NCI-H1092 treated with DMSO at 0.1 percent for 48 hours (cell line): ENCODE data around the gene CRIP1.

ENCODE experiments used
- DNase-seq: peaks from one replicate; lab custom pipeline; 2025; lab: John Stamatoyannopoulos, UW

CRIP1 gene

DNA sequence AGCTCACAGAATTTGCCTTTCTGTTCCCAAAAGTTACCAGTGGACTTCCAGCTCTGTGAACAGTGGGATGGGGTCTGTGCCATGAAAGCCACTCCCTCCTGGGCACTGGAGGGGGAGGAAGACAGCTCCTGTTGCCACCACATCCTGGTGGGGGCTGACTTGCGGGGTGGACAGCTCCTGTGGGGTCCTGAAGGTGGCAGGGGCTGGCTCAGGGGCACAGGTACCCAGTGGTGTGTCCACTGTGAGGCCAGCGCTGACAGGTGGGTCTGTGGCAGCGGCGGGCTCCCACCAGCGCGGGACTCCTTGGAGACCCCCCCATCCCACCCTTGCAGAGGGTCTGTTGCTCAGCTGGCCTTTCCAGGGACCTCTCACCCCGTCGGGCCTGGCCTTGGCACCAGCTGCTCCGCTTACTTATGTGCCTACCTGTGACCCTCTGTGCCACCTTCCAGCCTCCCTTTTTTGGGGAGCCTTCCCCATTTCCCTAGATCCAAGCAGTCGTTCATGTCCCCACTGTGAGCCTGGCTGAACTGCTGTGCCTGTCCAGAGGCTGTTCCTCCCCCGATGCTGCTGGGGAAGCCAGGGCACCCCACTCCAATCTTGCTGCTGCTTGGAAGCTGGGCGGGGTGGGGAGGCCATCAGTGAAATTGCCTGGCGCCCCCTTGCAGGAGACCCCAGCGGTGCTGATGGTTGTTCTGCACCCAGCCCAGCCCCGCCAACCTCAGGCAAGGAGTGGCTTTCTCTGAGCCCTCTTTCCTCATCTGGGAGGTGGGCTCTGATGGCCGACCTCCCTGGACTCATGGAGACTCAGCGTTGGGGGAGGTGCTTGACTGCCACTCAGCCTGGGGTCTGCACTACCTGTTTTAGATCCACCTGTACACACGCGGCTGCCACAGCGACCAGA is 6.5 kb downstream of the CRIP1 start:
- DNase-seq: no peak

DNA sequence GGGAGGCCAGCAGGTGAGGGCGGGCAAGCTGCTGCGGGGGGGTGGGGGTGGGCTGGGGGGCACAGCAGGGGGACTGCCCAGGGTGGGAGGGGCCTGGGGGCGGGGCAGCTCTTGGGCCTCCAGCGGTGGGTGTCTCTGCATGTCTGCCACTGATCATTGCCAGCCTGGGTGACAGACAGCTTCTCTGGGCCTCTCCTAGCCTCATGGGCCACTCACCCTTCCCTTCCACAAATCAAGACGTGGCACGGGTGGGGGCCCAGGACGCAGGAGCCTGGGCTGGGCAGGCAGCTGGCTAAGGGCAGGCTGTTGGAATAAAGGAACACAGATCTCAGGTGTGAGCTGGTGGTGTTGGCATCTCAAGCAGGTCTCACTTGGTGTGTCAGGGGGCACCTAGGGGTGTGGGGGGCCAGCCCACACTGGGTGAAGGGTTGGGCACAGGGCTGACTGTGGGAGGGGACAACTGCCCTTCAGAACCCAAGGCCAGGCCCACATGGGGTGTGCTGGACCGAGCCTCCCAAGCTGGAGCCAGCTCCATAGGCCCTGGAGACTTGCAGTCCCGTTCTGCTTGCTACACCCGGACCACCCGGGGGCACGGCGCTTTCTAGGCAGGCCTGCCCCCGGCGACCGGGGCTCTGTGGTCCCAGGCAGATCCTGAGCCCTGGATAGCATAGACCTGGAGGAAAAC is 7.4 kb downstream of the CRIP1 start:
- no peak for DNase-seq

DNA sequence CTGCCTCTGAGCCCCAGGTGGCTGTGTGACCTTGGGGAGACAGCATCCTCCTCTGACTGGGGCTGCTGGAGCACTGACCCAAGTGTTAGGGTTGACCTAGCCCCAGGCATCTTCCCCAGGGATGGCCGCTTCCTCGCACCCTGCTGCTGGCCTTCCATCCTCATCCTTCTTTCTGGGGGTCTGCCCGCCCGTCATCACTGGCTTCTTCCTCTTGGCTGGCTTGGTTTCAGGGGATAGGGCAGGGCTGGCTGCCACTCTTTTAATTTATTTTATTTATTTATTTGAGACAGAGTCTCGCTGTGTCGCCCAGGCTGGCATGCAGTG is 7.9 kb downstream of the CRIP1 start:
- no peak for DNase-seq

DNA sequence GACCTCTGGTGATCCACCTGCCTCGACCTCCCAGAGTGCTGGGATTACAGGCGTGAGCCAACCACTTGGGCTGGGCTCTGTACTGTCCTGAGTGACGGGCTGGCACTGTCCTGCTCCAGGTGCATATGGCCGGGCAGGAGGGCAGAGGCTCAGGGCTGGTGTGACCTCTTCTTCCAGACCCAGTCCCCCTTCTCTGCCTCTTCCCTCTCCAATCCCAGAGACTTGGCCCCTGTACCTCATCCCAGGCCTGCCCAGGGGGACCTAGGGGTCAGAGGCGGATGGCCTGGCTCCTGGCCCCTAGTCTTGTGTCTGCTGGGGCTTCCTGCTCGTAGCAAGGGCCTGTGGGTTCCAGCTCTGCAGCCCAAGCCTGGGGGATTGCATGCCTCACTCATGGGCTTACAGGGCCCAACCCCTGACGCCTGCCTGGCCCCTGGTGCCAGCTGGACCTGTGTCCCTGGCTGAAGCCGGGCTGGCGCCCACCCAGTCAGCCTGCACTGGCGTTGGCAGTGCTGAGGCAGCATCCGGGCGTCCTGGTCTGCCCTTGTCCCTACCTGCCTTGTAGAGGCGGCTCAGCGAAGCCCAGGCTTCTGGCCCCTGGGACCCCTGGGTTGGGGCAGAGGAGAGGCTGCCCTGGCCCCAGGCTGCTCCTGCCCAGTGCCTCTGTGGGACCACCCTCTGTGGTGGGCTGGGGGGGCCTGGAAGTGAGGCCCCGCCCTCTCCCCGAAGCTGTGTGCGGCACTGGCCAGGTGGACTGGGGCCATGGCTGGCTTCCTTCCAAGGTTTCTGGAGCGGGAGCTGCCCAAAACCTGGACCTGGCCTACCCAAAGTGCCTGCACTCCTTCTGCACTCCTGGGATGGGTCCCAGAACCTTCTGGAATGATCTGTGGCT is 8.7 kb downstream of the CRIP1 start:
- no peak for DNase-seq

DNA sequence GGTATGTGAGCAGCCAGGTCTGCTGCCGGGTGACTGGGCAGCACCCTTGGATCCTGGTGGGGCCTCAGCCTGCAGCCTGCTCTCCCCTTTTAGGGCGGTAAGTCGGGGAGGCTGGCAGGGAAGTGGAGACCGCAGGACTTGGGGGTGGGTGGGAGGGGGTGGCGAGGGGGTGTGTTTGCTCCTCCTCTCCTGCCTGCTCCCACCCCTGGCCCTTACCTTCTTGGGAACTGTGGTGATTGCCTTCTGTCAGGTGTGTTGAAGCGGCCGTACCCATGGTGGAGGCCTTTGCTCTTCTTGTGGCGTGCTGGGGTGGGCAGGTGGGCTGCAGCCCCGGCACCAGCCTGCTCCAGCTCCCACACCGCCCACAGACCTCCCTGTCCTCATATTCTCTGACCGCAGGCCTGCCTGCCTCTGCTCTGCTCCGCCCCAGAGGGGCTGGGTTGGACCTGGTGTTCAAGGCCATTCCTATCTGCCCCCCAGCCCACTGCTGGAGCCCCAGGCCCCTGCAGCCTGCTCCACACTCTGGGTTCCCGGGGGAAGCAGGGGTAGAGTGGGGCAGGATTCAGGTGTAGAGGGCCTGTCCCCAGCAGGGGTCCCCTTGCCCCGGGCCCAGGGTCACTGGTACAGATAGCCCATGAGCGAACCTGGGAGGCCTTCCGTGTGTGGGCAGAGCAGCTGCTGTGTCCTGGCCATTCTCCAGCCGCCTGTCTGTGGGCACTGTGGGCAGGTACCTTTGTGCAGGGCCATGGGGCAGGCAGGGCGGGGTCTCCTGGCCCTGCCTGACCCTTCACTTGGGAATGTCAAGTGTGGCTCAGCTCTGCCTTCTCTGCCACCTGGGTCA is 9.5 kb downstream of the CRIP1 start:
- no peak for DNase-seq

DNA sequence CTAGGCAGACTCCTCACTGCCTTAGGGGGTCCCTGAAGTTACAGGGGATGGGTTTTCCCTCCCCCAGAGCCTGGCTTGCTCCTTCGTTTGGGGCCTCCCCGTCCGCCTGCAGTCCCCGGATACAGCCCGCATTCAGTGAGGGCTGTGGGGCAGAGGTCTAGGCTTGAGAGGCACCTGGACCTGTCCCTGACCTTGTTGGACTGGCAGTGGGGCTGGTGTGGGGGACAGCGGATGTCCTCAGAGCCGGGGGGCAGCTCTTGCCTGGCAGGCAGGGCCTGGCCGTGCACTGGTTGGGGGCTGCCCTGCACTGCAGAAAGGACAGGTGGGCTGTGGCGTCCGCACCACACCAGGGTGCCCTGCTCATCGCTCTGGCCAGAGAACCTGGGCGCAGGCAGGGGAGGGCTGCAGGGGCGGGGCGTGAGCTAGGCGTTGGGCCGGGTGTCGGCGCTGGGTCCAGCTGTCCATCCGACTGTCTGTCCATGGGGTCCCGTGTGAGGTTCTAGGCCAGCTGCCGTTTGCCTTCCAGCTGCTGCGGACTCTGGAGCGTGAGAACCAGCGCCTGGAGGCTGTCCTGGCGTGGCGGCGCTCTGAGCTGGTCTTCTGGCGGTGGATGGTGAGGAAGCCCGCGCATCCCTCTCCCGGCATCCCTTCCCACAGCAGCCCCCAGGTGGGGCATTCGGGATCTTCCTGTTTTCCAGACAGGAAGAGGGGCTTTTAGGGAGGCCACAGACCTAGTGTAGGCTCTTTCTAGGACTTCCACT is 10.3 kb downstream of the CRIP1 start:
- DNase-seq: no peak

DNA sequence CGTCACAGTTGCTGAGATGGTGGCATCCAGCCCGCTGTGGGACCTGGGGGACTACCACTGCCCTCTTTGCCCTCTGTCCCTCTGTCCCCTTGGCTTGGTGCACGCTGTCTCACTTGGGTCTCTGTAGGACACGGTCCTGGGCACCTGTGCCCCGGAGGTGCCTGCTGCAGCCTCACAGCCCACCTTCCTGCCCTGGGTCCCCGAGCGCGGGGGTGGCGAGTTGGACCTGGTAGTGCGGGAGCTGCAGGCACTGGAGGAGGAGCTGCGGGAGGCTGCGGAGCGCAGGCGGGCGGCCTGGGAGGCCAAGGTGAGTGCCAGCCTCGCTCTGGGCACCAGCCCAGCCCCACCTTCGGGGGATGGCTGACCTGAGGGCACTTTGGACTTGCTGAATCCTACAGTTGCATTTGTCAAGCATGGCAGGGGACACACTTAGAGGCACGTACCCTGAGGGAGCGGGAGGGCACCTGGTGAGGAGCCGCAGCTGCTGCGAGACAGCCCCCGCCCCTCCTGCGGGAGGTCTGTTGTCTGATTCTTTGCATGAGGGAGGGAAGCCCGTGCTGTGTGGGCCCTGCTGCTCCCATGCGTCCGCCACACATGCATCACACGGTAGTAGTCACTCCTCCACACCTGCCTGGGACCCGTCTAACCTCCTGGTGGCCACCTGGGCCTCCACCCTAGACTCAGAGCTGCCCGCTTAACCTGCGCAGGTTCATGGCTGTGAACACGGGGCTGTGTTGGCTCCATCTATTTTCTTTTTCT is 11.2 kb downstream of the CRIP1 start:
- DNase-seq: no peak

DNA sequence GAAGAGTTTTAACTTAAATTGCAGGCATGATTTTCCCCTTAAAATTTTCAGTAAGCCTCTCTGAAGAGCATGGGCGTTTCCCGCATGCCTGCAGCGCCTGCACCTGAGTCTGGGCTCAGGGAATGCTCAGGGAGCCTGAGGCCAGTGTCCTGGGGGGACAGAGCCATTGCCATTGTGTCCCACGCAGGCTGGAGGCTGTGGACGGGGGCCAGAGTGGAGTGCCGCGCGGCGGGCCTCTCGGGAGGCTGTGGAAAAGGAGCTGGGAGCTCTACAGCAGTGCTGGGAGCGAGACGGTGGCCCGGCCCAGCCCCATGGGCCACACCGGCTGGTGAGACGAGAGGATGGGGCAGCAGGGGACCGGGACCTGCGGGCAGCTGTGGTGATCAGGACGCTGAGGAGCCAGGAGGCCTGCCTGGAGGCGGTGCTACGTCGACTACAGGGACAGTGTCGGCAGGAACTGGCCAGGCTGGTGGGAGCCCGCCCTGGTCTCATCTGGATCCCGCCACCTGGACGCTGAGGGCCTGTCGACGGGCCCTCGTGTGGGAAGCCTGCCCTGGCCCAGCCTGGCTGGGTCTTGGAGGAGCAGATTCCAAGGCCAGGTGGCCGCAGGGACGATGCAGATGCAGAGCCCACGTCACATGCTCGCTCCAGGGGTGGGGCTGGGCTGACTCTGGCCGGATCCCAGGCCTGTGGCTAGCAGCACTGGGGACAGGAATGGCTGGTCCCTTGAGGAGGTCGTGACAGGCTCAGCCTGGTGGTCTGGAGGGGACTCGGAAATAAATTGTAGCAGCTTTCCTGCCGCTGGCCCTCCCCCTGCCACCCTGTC is 12.0 kb downstream of the CRIP1 start:
- no peak for DNase-seq

DNA sequence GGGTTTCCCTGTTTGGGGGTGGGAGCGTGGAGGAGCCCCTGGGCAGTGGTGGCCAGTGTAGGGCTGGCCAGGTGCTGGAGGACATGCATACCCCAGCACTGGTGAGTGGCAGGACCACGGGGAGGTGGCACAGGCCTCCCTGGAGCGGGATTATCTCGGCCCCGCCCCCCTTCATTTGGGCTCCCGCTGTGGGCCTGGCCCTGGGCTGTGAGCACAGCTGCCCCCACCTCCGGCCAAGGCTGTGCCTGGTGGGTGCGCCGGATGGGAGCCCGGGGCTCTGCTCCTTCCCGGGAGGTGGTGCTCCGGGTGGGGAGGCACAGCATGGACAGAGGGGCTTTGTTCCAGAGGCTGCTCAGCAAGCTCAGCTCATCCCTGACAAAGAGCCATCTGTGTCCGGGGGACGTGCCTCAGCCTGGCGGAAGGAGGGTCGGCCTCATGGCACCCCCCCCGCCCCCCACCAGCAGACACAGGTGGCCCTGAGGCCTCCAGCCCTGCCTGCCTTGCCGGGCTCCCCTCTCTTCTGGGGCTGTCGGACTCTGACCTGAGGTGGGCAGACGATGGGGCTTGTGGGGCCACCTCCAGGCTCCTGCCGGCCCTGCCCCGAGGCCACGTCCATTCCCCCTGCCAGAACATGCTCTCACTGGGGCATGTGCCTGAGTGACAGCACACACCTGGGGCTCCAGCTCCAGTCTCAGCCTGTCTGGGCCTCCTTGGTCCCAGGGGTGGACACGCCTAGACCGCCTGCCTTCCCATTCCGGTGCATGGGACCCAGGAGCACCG is 12.8 kb downstream of the CRIP1 start:
- no peak for DNase-seq

DNA sequence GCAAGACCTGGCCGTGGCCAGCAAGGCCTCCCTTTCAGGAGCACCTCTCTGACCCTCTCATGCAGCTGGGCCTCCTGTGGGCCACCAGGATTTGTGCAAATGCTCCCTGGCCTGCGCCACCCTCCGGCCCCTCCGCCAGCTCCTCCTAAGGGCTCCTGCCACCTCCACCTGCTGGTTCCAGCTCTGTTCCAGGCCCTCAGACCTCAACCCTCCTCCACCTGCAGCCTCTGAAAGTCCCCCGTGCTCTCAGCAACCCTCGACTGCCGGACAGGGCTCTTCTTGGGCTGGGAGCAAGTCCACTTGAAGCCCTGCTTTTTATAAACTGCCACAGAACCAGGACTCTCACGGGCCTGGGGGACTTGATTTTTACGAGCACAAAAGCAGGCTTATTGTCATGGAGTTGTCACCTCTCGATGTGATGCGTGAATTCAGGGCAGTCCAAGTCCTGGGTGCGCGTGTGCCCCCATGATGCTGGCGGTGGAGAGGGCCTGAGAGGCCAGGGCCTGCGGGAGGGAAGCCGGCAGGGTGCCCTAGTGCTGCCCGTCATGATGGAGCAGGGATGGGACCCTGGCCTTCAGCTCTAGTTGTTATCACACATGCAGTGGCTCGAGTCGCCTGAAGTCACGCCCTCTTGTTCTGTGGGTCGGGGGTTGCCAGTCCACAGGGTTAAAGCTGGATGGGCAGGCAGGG is 13.5 kb downstream of the CRIP1 start:
- no peak for DNase-seq

DNA sequence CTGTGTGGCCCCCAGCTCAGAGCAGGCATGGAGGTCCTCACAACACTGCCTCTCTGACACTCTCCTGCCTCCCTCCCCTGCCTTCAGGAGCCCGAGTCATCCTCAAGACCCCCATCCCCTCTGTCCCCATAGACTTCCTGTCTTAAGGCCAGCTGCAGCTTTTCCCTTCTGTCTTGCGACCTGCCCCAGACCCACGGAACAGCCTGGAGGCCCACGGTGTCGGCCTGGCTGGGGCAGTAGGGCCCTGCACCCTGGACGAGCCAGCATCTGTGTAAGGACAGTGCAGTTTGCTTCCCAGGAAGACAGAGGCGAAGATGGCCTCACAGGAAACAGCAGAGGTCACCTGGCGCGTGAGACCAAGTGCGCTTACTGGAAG is 14.0 kb downstream of the CRIP1 start:
- DNase-seq: no peak

DNA sequence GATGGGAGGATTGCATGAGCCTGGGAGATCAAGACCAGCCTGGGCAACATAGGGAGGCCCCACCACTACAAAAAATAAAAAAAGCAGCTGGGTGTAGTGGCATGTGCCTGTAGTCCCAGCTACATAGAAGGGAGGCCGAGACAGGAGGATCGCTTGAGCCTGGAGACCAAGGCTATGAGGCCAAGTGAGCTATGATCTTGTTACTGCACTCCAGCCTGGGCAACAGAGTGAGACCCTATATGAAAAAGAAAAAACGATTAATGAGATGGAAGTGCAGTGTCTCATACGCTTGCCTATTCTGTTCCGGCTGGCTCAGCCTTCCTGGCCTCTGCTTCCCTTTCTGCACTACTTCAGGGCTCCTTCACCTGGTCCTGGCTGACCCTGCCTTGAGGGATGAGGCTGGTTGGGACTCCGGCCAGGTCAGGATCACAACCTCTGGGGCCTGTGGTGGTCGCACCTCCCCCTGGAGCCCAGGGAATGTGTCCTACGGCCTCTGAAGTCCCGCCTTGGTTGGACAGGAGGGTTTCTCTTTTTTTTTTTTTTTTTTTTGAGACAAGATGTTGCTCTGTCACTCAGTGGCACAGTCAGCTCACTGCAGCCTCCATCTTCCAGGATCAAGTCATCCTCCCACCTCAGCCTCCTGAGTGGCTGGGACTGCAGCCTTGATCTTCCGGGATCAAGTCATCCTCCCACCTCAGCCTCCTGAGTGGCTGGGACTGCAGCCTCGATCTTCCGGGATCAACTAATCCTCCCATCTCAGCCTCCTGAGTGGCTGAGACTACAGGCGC is 15.0 kb downstream of the CRIP1 start:
- no peak for DNase-seq

DNA sequence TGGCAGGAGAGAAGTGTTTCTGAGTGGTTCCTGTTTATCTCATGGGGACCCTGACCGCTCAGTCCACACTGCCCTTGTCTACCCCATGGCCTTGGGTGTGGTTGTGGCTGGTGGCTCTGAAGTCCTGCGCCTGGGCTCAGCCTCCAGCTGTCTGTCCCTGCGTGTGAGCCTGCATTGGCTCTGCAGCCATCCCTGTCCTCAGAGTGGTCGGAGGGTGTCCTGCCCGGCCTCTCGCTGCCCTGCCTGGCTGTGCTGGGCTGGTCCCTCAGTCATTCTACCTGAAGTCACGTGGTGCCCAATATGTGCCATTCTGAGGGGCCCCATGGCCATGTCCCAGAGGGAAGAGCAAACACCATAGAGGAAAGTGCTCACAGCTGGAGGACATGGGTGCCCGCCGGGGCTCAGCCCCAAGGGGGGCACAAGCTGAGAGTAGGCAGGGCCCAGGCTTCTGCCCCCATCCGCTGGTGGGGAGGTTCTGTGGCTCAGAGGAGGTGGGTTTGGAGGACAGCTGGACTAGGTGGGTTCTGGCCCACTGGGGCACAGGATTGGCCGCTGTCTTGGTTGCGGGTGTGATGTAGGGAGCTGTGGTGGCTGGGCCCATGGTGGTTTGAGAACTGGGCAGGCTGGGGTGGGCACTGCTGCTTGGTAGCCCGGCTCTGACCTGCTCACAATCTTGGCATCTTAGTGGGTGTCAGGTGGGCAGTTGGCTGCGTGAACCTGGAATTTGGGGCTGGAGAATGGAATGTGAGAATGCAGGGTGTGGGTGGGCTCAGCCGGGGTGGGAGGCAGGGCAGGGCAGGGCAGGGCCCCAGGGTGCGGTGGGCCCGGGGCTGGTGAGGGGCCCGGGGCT is 16.0 kb downstream of the CRIP1 start:
- DNase-seq: no peak

DNA sequence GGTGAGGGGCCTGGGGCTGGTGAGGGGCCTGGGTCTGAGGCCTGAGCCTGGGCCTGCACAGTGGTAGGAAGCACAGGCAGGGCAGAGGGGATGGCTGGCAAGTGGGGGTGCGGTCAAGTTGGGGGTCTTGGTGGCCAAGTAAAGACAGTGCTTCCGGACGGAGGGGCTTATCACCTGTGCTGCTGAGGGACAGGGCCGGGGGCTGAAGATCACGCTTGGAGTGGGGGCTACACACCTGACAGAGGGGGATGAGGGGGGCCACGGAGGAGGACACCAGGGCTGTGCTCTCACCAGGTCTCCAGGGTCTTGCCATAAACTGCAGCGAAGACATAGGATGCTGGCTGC is 16.6 kb downstream of the CRIP1 start:
- DNase-seq: no peak

DNA sequence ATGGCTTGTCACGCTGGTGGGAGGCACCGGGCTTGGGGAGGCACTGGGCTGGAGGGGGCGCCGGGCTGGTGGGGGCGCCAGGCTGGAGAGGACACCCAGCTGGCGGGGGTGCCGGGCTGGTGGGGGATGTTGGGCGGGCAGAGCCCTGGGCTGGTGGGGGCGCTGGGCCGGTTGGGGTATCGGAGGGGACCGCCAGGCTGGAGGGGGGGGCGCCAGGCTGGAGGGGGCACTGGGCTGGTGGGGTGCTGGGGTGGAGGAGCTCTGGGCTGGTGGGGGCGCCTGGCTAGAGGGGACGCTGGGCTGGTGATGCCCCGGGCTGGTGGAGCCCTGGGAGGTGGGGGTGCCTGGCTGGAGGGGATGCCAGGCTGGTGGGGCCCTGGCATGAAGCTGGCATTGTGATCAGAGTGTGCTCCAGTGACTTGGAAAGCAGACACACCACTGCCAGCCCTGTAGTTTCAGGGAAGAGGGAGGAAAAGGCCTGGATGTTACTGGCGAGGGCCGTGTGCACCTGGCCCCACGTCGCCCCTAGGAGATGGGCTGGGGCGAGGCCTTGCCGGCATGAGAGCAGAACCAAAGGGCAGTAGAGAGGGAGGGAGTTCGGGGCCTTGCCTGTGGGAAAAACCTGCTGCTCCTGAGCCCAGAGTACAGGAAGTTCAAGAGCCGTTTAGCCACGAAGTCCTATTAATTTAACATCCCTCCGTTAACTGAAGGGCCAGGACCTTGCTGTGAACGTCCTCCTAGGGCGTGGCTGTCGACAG is 17.4 kb downstream of the CRIP1 start:
- no peak for DNase-seq

DNA sequence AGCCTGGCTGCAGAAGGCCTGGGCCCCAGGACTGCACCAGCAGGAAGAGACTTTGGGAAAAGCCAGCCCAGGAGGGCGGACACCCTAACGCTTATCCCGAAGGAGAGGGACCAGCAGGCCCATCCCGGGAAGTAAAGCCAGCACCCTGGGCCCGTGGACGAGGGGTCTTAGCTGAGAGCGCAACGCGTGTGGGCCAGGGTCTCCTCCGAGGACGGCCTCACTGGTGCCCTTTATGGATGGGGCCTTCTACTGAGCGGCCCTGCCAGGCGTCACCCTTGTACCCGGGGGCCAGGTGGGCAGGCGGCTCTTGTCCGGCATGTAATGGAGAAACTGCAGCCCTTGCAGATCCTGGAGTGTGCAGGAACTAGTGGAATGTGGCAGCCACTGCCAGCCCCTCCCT is 18.4 kb downstream of the CRIP1 start:
- DNase-seq: no peak
